ENCODE data around the gene BHMT2. TPM values are rescaled to one million over a fixed set of nuclear protein-coding genes. Genes with fewer than 3 reads are reported as not detected.

Gene BHMT2
- total and polyA plus RNA-seq, 10 donors: 0.17 to 2.6 (median 0.64) TPM; not detected in 1

DNA sequence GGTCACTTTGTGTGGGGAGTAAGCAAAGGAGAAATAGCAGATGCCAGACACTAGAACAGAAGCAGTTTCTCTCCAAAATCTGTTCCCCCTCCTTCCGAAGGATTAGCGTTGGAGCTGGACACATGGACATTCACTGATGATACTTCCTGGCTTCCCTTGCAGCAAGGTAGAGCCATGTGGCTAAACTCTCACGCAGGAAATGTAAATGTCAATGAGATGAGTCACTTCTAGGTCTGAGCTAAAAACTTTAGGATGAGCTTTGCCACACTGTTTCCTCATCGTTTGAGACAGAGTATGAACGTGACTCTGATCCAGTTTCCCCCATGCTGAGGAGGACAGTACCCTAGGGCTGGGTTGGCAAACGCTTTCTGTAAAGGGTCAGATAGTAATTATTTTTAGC, 5.1 kb downstream of the BHMT2 start:
- intact Hi-C loops (cut with DNase I; ENCODE audit: low total_unique reads): no loop called here
- peaks cover 0 to 5% (median 0%) of the 10 kb centered on the region in 6 donors for H3K4me1 ChIP-seq
- DNase-seq: no peak
- H3K4me3 ChIP-seq: no peak overlapping the region
- H3K9me3 ChIP-seq: peaks cover 0 to 3% (median 0%) of the 10 kb centered on the region in 8 donors
- H3K27ac ChIP-seq: no peak overlapping the region
- H3K36me3 ChIP-seq: no peaks in the 10 kb centered on the region
- WGBS, 5 donors: 76 to 91% (median 80%) methylated on average over 6 of the region's 6 CpGs
- H3K27me3 ChIP-seq (replicated peaks in 1 of 7): peaks cover 0 to 21% (median 7%) of the 10 kb centered on the region in 7 donors
- no peak for TF ChIP-seq POLR2A (IDR thresholded peaks at IDR 0.05)
- TF ChIP-seq, protein P1, sequence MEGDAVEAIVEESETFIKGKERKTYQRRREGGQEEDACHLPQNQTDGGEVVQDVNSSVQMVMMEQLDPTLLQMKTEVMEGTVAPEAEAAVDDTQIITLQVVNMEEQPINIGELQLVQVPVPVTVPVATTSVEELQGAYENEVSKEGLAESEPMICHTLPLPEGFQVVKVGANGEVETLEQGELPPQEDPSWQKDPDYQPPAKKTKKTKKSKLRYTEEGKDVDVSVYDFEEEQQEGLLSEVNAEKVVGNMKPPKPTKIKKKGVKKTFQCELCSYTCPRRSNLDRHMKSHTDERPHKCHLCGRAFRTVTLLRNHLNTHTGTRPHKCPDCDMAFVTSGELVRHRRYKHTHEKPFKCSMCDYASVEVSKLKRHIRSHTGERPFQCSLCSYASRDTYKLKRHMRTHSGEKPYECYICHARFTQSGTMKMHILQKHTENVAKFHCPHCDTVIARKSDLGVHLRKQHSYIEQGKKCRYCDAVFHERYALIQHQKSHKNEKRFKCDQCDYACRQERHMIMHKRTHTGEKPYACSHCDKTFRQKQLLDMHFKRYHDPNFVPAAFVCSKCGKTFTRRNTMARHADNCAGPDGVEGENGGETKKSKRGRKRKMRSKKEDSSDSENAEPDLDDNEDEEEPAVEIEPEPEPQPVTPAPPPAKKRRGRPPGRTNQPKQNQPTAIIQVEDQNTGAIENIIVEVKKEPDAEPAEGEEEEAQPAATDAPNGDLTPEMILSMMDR (IDR thresholded peaks at IDR 0.05 in 8 of 11, conservative IDR thresholded peaks at IDR 0.05 in 3 of 11): no peak
- TF ChIP-seq POLR2AphosphoS5 (IDR thresholded peaks at IDR 0.05): no peak

DNA sequence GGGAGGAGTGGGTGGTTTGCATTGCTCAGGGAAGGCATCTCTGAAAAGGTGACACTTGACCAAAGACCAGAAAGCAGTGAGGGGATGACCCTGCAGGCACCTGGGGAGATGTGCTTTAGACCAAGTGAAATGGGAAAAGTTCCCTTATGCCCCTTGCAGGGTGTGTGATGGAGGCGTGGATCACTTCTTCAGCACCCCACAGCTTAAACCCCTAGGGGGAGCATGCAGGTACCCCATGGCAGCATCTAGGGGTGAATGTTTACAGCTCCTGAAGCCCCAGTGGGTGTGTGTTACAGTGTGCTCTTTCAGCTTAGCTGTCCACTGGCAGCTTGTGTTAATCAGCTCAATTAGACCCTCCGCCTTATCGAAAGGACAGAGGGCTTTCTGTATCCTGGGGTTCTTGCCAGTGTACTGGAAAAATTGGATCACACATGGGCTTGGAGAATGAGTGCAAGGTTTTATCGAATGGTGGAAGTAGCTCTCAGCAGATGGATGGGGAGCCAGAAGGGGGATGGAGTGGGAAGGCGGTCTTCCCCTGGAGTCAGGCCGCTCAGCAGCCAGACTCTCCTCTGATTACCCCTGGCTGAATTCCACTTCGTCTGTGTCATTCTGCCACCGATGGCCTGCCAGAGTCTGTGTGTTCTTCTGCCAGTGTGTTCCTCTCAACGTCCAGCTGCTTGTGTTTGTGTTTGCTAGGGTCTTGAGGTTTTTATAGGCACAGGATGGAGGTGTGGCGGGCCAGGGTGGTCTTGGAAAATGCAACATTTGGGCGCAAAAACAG, 6.3 kb downstream of the BHMT2 start:
- Histone ChIP-seq H3K9me3 (peaks cover 0 to 3% (median 0%) of the 10 kb centered on the region in 8 donors), H3K27me3 (replicated peaks in 1 of 7) (peaks cover 0 to 11% (median 0%) of the 10 kb centered on the region in 7 donors), H3K36me3 (no peaks in the 10 kb centered on the region), H3K4me3 (no peak overlapping the region), H3K4me1 (no peaks in the 10 kb centered on the region), H3K27ac (no peak overlapping the region)
- intact Hi-C loops (cut with DNase I; ENCODE audit: low total_unique reads): no loop called here
- no peak for TF ChIP-seq POLR2A (IDR thresholded peaks at IDR 0.05)
- no peak for TF ChIP-seq POLR2AphosphoS5 (IDR thresholded peaks at IDR 0.05)
- TF ChIP-seq, protein P1 (IDR thresholded peaks at IDR 0.05 in 8 of 11, conservative IDR thresholded peaks at IDR 0.05 in 3 of 11): no peak
- no peak for DNase-seq
- 84 to 94% (median 88%) methylated on average over 11 of the region's 11 CpGs for WGBS, 5 donors

DNA sequence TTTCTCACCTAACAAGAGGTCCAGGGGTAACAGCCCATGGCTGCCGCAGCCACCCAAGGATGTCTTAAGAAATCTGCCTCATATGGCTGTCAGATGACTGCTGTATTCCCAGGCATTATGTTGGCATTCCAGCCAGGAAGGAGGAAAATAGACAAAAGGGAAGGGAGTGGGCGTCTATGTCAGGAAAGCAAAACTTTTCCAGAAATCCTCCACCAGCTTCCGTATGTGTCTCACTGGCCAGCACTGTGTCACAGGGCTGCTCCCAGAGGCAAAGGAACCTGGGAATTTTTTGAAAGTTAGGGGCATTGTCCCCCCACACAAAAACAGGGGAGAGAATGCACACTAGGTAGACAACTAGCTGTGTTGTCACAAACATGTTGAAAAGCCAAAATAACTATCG, 7.3 kb downstream of the BHMT2 start:
- Histone ChIP-seq H3K27ac (no peak overlapping the region), H3K4me3 (no peak overlapping the region), H3K27me3 (replicated peaks in 1 of 7) (peaks cover 0 to 4% (median 0%) of the 10 kb centered on the region in 7 donors), H3K4me1 (no peaks in the 10 kb centered on the region), H3K36me3 (no peaks in the 10 kb centered on the region), H3K9me3 (peaks cover 0 to 3% (median 0%) of the 10 kb centered on the region in 8 donors)
- TF ChIP-seq POLR2A (IDR thresholded peaks at IDR 0.05) (no peak), POLR2AphosphoS5 (IDR thresholded peaks at IDR 0.05) (no peak)
- TF ChIP-seq, protein P1 (IDR thresholded peaks at IDR 0.05 in 8 of 11, conservative IDR thresholded peaks at IDR 0.05 in 3 of 11): no peak
- WGBS, 5 donors: 74 to 82% (median 78%) methylated on average over 4 of the region's 4 CpGs
- DNase-seq: no peak
- intact Hi-C loops (cut with DNase I; ENCODE audit: low total_unique reads): no loop called here

DNA sequence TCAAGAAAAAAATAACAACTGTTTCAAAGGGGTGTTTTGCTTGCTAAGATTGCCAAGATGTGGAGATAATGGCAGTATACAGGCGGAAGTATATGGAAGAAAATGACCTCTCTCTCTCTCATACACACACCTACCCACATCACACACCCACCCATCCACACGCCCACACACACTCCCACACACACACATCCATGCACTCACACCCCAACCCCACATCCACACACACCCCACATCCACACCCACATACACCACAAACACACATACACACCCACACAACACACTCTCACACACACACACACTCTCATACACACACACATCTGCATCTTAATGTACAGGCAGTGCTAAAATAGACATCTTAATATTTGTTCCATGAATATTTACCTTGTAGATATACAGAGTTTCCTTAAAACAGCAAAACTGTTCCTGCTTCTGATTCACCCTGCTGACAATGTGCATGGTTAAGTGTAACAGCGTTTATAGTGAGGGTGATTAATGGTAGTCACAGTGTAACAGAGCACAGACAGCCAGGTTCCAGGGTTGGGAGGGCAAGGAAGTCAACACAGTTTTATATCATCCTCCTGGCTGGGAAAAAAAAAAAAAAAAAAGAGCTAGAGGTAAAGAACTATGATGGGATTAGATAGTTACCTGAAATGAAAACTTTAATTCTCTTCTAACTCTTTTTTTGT, 8.3 kb downstream of the BHMT2 start:
- TF ChIP-seq, protein P1 (IDR thresholded peaks at IDR 0.05 in 8 of 11, conservative IDR thresholded peaks at IDR 0.05 in 3 of 11): no peak
- TF ChIP-seq POLR2AphosphoS5 (IDR thresholded peaks at IDR 0.05) (no peak), POLR2A (IDR thresholded peaks at IDR 0.05) (no peak)
- intact Hi-C loops (cut with DNase I; ENCODE audit: low total_unique reads): no loop called here
- Histone ChIP-seq H3K27me3 (replicated peaks in 1 of 7) (no peaks in the 10 kb centered on the region), H3K27ac (no peak overlapping the region), H3K4me1 (no peaks in the 10 kb centered on the region), H3K9me3 (peaks cover 0 to 3% (median 0%) of the 10 kb centered on the region in 8 donors), H3K36me3 (no peaks in the 10 kb centered on the region), H3K4me3 (no peak overlapping the region)
- 46 to 78% (median 63%) methylated on average over 3 of the region's 3 CpGs for WGBS, 5 donors
- DNase-seq: no peak
